DMS53 (cell line): ENCODE results near the gene PCSK9.
"Not testable (repeated sequence)": the region's sequence is repeated elsewhere in the genome, so short reads cannot be mapped to it uniquely, and the experiment has no call there.

ENCODE experiments used
- DNase-seq: peaks from one replicate; lab custom pipeline; 2025; lab: John Stamatoyannopoulos, UW

Gene PCSK9

DNA sequence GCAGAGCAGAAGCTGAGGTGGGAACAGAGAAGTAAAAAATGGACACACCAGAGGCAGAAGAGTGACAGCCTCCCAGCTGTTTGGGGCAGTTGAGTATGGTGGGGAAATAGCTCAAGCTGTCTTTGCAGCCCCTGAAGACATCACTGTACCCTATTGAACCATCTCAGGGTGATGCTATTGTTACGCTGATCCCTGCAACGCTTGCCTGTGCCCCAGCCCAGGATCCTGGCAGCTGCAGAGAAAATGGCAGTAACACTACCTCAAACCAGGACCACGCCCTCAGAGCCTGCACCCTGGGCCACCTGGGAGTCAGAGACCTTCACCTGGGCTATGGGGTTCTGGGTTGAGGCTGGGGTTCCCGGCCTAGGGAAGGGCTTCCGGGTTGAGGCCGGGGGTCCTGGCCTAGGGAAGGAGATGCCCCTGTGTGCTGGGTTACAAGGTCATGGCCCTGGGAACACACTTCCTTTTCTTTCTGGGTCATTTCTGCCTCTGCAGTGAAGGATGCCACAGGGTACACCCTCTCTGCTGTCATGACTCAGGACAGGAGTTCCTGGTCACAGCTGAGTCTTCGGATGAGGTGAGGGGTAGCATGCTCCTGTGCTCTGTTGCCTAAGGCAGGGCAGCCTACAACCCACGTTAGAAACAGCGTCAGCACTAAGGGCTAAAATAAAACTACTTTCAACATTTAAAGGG, 29.0 kb upstream of the PCSK9 start:
- no peak for DNase-seq

DNA sequence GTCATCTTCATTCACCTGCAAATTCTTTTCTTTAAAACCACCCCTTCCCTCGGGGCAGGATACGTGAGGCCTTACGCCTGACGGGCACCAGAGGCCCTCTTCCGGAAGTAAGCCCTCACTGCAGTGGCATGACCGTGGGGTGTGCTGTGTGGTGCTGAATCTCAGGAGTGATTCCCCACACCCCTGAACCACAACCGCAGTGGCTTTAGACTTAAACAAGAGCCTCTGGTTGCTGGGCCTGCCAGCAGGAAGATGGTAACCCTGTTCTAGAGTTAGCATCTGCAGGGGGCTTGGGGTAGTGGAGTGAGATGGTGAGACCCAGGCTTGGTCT, 28.5 kb upstream of the PCSK9 start:
- DNase-seq, result no peak

DNA sequence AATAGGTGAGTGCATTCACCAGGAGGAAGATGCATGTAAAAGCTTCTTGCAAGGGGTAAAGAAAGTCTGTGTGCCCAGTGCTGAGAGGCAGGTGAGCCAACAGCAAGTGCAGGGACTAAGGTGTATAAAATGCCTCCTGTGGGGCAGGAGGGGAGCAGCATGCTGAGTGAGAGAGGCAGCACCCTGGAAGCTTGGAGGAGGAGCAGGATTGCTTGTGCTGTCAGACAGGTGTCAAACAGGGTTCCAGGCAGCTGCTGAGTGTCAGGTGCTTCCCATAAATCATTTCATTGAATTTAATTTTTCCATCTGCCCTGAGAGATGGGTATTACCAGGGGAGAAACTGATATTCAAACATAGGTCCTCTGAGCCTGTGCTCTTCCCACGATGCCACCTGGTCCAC, 26.7 kb upstream of the PCSK9 start:
- DNase-seq, result peak; percentile 87

DNA sequence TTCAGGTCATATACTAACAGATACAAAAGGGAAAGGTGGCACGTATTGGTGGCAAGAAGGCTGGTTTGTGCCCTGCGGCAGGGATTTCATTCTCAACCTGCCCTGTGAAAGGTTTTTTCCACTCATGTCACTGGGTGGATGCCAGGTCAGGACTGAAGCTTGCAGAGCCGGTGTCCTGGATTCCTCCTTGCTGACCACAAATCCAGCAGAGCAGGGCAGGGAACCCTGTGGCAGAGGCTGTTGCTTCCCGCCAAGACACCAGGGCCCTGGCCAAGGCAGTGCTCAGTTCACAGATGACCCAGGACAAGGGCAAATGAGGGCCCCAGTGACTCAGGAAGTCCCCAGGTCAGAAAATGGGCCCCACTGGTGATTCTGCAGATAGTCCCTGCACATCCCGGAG, 24.2 kb upstream of the PCSK9 start:
- DNase-seq, result no peak

DNA sequence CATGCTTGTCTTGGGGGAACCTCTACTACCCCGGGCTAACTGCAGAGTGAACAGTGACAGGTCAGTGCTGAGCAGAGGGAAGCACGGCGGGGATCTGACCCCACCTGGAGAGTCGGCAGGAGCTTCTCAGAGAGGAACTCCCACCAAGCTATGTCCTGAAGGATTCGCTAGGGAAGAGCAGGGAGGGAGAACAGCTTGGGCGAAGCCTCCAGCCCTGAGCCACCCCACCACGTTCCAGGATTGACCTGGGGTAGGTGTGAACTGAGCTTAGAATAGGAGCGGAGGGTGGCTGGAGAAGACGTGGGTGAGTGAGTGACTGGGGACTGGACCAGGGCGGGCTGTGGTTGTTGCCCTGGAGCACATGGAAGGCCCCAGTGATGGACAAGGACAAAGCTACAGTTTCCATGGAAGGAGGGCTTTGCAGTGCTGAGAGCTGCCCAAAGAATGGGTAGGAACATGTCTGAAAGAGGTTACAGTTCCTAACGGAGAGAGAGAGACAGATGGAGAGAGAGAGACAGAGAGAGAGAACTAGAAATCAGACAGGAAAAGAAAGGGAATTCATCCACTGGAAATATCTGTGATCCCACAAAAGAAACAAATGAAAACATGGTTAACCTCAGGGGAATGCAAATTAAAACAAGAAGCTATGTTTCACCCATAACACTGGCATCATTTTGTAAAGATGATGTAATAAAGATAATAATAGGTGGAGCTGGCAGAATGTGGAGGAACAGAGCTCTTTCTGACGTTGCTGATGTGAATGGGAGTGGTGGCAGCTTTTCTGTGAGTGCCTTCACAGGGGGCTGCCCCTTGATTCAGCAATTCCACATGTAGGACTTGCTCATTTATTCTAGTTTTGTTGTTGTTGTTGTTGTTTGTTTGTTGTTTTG, 23.4 kb upstream of the PCSK9 start:
- no peak for DNase-seq

DNA sequence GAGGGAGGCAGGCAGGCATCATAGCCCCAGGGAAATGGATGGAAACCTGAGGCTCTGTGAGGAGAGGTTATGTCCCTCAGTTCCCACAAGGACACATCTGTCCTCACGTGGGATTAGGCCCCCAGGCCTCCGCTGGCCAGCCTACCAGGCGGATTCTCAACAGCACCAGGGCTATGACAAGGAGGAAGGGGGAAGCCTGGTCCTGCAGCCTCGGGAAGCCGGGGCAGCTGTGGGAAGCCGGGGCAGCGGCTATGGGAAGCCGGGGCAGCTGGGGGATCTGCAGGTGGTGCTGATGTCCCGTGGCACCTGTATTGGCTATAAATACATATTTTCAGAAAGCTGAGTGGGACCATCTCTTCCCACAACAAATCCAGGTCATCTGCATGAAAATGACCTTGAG, 21.0 kb upstream of the PCSK9 start:
- DNase-seq, result no peak

DNA sequence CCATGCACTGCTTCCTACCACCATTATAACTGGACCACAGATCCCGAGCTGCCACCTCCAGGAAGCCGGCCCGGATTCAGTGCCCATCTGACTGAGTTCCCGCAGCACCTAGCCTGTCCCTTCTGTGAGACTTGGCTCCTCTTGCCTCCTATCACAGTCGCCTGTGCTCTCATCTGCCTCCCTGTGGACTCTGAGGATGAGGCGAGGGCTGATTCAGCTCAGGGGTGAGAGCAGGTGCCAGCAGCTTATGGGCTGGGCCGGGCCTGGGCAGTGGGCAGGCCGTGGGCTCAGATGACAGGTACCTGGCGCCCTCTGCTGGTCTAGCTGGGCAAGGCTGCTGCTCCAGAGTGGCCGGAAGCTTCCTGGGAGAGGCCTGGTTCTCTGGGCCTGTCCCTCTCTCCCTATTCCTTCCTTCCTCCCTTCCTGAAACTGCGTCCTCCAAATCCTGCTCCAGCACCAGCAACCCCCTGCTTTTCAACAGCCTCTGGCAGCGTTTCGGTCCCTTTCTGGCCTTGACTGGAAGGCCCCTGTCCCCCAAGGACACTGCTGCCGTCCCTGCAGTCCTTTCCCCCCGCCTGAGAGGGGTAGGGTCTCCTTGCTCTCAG, 17.3 kb upstream of the PCSK9 start:
- DNase-seq, result peak; percentile 100

DNA sequence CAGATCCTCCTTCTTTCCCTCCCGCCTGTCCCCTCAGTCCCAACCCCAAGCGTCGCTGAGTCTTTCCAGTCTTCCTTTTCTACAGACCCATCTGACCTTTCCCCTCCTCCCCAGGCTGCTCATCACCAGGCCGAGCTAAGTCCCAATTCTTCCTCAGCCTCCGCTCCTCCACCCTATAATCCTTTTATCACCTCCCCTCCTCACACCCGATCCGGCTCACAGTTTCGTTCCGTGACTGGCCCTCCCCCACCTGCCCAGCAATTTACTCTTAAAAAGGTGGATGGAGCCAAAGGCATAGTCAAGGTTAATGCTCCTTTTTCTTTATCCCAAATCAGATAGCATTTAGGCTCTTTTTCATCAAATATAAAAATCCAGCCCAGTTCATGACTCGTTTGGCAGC, 15.2 kb upstream of the PCSK9 start:
- DNase-seq, result not testable (repeated sequence)

DNA sequence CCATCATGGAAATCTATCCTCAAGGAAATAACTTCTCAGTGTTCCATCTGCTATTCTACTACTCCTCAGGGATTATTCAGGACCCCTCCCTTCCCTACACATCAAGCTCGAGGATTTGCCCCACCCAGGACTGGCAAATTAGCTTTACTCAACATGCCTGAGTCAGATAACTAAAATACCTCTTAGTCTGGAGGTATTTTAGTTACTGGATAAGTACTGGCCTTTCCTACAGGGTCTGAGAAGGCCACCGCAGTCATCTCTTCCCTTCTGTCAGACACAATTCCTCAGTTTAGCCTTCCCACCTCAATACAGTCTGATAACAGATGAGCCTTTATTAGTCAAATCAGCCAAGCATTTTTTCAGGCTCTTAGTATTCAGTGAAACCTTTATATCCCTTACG, 12.7 kb upstream of the PCSK9 start:
- DNase-seq, result not testable (repeated sequence)

DNA sequence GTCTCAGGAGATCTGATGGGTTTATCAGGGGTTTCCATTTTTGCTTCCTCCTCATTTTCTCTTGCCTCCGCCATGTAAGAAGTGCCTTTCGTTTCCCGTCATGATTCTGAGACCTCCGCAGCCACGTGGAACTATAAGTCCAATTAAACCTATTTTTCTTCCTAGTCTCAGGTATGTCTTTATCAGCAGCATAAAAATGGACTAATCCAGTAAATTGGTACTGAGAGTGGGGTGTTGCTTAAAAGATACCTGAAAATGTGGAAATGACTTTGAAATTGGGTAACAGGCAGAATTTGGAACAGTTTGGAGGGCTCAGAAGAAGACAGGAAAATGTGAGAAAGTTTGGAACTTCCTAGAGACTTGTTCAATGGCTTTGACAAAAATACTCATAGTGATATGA, 8.2 kb upstream of the PCSK9 start:
- not testable (repeated sequence) for DNase-seq

DNA sequence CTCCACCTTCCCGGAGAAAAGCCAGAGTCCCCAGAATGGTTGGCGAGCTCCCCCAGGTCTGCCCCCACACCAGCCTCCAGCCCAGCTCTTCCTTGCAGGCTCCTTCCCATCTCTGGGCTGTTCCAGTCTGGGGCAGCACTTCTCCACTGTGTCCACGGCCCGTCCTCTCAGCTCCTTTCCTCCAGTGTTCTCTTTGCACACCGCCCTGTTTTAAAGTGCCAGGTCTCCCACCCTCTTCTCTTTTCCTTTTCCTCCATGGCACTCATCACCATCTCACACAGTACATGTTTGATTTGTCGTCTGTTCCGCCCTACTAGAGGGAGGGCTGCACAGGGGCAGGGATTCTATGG, 6.1 kb upstream of the PCSK9 start:
- DNase-seq, result no peak

DNA sequence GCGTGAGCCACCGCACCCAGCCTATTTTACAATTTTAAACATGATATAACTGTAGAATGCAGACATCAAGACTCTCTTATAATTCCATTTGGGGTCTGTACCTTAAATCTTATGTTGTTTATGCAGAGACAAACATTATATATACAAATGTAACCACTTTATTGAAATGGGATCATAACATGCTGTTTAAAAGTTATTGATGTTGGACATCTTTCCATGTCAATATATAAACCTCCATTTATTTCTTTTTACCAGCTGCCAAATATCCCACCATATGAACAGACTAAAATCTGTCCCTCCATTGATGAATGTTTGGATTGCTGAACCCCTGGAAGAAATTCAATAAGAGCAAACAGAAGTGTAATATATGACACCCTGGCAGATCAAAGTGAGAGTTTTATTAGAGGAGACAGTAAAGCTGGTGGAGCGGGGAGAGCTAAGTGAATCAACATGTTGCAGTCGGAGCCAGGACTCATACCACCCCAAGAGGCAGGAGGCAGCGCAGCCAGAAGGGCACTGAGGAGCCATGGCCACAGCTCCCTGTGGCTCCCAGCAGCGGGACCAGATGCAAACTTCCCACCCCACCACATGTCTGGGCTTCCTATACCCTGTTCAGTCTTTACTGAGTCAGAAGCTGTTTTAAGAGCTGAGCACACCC, 4.7 kb upstream of the PCSK9 start:
- DNase-seq, result no peak

DNA sequence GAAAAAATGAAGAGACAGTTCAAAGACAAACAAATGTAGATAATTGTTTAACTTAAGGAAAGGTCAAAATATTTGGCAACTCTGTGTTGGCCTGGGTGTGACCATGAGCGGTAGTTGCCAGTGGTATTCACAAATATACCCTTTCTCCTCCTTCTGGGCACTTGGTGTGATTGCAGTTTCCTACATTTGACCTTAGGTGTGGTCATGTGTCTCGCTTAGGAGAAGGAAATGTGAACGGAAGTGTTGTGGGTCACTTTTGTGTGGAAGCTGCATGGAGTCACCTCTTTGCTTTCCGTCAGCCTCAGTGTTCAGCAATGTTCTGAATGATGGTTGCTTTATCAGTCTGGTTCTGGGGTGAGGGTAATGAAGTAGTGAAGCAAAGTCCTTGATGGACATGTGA, 3.4 kb upstream of the PCSK9 start:
- DNase-seq, result peak; percentile 34

DNA sequence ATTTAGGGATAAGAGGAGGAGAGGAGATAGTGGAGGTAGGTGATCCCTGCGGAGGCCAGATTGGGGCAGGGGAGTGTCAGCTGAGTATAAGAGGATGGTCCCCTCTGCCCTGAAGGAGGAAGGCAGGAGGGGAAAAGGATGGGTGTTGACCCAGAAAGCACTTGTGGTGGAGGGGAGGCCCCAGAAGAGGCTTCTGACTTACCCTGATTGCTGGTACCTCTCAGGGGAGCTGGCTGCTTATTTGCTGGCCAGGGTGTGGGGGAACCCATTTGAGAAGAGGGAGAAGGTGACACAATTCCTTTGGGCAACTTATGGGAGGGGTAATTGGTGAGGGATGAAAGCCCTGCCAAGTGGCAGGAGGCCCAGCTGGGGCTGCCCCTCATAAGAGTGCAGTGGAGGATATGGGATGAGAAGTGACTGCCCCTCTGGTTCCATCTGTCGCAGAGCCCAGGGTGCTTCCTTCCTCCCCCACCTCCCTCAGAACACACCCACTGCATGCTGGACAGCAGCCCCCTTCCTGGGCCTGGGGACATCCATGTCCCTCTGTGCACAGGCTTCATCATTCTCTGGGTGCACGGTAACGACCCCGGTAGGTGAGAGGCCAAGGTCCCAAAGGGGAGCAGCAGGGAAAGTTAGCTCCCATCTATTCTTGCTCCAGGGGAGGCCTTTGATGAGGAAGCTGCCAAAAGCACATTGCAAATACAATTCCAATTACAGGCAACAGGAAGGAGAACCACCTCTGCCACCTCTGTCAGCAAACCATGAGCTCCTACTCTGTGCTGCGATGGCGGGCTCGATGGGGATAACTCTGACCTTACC, 1.4 kb upstream of the PCSK9 start:
- no peak for DNase-seq

DNA sequence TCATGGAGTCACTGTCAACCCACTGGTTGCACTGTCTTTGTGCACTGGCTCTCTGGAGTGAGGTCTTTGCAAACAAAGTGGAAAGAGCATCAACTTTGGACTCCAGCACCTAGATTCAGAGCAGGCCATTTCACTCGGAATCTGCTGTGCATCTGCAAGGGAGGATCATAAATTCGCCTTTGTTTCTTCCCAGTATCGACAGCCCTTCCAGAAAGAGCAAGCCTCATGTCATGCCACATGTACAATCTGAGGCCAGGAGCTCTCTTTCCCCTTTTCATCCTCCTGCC, 853 bp upstream of the PCSK9 start:
- no peak for DNase-seq

DNA sequence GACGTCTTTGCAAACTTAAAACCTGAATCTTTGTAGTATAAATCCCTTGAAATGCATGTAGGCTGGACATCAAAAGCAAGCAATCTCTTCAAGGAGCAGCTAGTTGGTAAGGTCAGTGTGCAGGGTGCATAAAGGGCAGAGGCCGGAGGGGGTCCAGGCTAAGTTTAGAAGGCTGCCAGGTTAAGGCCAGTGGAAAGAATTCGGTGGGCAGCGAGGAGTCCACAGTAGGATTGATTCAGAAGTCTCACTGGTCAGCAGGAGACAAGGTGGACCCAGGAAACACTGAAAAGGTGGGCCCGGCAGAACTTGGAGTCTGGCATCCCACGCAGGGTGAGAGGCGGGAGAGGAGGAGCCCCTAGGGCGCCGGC, 390 bp upstream of the PCSK9 start:
- no peak for DNase-seq

DNA sequence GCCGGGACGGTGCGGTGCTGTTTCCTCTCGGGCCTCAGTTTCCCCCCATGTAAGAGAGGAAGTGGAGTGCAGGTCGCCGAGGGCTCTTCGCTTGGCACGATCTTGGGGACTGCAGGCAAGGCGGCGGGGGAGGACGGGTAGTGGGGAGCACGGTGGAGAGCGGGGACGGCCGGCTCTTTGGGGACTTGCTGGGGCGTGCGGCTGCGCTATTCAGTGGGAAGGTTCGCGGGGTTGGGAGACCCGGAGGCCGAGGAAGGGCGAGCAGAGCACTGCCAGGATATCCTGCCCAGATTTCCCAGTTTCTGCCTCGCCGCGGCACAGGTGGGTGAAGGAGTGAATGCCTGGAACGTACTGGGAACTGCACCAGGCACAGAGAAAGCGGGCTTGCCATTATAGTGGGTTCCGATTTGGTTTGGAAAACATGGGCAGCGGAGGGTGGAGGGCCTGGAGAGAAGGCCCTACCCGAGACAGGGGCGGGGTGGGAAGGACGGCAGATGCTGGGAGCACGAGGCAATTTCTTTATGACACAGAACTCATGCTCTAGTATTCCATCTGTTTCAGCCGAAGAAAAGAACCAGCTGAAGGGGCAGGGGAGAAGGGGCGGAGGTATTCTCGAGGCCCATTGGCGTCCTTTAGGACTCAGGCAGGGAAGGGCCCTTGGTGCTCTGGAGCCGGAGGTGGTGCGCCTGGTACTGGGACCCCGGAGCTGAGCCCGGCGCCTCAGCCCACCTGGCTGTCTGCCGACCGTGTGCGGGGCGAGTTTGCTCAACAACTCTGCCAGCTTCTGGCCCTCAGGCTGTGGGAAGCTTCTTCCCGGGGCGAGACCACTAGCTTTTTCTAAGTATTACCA, 960 bp downstream of the PCSK9 start:
- peak; percentile 72 for DNase-seq

DNA sequence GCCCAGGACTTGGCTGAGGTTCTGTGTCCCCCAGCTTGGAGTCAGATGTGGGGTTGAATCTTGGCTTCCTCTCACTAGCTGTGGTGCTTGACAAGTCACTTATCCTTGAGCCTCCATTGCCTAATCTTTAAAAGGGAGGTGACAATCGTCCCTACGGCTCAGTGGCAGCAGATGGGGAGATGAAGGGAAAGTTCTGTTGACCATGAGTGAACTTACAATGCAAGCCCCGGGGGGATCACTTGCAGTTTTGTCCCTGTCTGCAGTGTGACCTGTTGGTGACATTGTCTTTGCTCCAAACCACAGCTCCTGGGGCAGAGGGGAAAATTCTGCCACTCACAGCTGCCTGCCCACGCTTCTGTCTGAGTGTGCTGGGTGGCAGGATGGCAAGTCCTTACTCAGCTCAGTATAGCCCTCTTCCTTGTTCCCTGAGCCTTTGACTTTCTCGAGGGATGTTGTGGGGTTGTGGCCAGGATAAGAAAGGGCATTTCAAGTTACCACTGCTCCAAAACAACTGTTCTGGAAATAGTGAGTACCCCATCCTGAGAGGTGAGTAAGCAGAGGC, 1.7 kb downstream of the PCSK9 start:
- DNase-seq, result no peak

DNA sequence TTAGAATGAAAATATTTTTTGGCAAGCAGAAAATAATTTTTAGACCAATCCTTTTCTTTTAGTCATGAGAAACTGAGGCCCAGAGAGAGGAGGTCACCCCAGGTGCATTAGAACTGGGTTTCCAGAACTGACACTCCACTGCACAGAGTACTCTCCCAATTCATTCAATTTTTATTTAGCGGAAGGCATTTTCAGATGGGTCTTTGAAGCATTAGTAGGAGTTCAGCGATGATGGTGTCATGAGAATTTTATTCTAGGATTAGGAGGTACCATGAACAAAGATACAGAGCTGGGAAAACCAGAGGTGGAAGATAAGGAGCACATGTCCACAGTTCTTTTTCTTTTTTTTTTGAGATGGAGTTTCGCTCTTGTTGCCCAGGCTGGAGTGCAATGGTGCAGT, 2.3 kb downstream of the PCSK9 start:
- no peak for DNase-seq

DNA sequence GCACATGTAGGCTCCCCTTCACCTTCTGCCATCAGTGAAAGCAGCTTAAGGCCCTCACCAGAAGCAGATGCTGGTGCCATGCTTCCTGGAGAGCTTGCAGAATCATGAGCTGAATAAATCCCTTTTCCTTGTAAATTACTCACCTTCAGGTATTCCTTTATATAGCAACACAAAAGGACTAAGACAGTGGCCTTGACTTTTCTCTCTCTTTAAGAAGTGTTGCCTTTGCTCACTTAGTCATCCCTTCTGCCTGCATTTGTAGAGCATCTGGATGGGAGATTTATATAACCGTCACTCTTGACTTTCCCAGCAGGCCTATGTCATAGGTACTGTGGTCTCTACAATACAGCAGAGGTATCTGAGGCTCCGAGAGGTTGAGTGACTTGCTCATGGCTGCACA, 3.7 kb downstream of the PCSK9 start:
- DNase-seq, result no peak

DNA sequence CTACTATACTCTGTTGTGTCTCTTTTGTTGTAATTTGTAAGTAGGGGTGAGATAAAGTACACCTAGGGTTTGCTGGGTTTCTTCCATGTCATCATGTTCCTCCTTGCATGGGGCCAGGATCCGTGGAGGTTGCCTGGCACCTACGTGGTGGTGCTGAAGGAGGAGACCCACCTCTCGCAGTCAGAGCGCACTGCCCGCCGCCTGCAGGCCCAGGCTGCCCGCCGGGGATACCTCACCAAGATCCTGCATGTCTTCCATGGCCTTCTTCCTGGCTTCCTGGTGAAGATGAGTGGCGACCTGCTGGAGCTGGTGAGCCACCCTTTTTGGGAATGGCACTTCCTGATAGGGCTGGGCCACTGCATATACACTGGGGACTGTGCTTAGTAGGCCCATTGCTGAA, 4.4 kb downstream of the PCSK9 start:
- no peak for DNase-seq
